GM12878 (cell line): ENCODE data around the gene SPEM2.

Source experiments
- SP1 ChIP-seq: IDR thresholded peaks from one replicate; pipeline ENCODE4 v1.6.1; 2011; ENCODE audit warnings: low read depth, low read length
- TF ChIP-seq, protein P1 (sequence below), 3 experiments: IDR thresholded peaks in 2 of 3; conservative IDR thresholded peaks in 1 of 3; 2 replicates each; pipeline ENCODE4 v1.5.1; 2011; ENCODE audit warnings: low read depth in 3 of 3, low read length in 3 of 3, mild to moderate bottlenecking in 3 of 3, control low read depth in 2 of 3, moderate library complexity in 2 of 3, inconsistent platforms in 1 of 3, mixed read lengths in 1 of 3; ENCODE audit not compliant: control insufficient read depth in 2 of 3, insufficient read depth in 1 of 3; ENCODE audit errors: extremely low read depth in 1 of 3

DNA sequence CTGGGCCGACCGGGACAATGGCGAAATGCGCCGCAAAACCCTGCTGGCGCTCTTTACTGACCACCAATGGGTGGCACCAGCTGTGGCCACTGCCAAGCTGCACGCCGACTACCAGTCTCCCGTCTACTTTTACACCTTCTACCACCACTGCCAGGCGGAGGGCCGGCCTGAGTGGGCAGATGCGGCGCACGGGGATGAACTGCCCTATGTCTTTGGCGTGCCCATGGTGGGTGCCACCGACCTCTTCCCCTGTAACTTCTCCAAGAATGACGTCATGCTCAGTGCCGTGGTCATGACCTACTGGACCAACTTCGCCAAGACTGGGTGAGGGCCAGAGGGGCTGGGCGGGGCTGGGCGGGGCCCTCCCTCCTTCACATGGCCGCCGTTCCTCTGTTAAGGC lies 9.6 kb upstream of the SPEM2 start:
- TF ChIP-seq, protein P1, sequence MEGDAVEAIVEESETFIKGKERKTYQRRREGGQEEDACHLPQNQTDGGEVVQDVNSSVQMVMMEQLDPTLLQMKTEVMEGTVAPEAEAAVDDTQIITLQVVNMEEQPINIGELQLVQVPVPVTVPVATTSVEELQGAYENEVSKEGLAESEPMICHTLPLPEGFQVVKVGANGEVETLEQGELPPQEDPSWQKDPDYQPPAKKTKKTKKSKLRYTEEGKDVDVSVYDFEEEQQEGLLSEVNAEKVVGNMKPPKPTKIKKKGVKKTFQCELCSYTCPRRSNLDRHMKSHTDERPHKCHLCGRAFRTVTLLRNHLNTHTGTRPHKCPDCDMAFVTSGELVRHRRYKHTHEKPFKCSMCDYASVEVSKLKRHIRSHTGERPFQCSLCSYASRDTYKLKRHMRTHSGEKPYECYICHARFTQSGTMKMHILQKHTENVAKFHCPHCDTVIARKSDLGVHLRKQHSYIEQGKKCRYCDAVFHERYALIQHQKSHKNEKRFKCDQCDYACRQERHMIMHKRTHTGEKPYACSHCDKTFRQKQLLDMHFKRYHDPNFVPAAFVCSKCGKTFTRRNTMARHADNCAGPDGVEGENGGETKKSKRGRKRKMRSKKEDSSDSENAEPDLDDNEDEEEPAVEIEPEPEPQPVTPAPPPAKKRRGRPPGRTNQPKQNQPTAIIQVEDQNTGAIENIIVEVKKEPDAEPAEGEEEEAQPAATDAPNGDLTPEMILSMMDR (IDR thresholded peaks at IDR 0.05 in 2 of 3, conservative IDR thresholded peaks at IDR 0.05 in 1 of 3; ENCODE audit: control insufficient read depth in 2 of 3, extremely low read depth in 1 of 3, insufficient read depth in 1 of 3, low read depth in 3 of 3, low read length in 3 of 3) = no peak
- TF ChIP-seq SP1 = no peak
